K562 (cell line): Measurements from ENCODE around the gene AAK1. TPM values are rescaled to one million over a fixed set of nuclear protein-coding genes. Genes with fewer than 3 reads are reported as not detected.
"Not testable (repeated sequence)": the region's sequence is repeated elsewhere in the genome, so short reads cannot be mapped to it uniquely, and the experiment has no call there.

Experiments used
- ATAC-seq: fragments of 200-7000 bp; cut with Tn5 transposase; 3 replicates; pipeline ENCODE4 v1.9.1; 2020; ENCODE audit warnings: moderate library complexity
- BruUV-seq: library from RNA; stranded (reverse); fragments of 400-500 nt; replicated peaks from 2 replicates; lab custom pipeline; 2021; lab: Mats Ljungman, UMichigan
- CTCF ChIA-PET: fragments of 300-600 bp; formaldehyde crosslinking; extraction: SDS; loops from one replicate; lab custom pipeline; 2021; ENCODE audit warnings: low intra/inter-chr PET ratio; lab: Yijun Ruan, JAX
- POLR2A ChIA-PET: fragments of 300-600, 350-650 bp; sonication (Branson Sonifier 250); formaldehyde crosslinking; extraction: SDS; loops from one replicate; lab custom pipeline; 2021; ENCODE audit warnings: antibody characterized with exemption, inconsistent platforms; lab: Yijun Ruan, JAX
- DNase-seq, 4 experiments: peaks; one replicate each; pipeline versions ENCODE4 v3.0.0 to v3.0.0-alpha.2; 2011 to 2018; ENCODE audit warnings: low spot score in 3 of 4, mixed read lengths in 3 of 4; ENCODE audit errors: extremely low read depth in 1 of 4
- FAIRE-seq: peaks from 2 replicates; lab custom pipeline; 2011; peaks lifted over from hg19 to GRCh38; lab: Jason Lieb, UNC
- H2AFZ ChIP-seq: 2 replicates; pipeline ENCODE4 v1.6.0; 2011; ENCODE audit warnings: low read depth, low read length, control low read depth, inconsistent platforms
- H3K27ac ChIP-seq: fragments of 200-600 bp; 3 replicates; pipeline ENCODE4 v1.8.0; 2011; ENCODE audit warnings: low read depth, mild to moderate bottlenecking, control low read depth, inconsistent platforms, low read length, moderate library complexity, mixed read lengths; ENCODE audit errors: extremely low read depth
- H3K27me3 ChIP-seq, 2 experiments: fragments of 300-600 bp in 1 of 2; 2 replicates in 1 of 2; 3 replicates in 1 of 2; pipeline versions ENCODE4 v1.6.0 to v1.8.0; 2011; ENCODE audit warnings: inconsistent platforms in 2 of 2, low read length in 2 of 2, mild to moderate bottlenecking in 1 of 2, mixed read lengths in 1 of 2, moderate library complexity in 1 of 2; ENCODE audit not compliant: control insufficient read depth in 2 of 2, insufficient read depth in 2 of 2
- H3K36me3 ChIP-seq: fragments of 300-600 bp; 3 replicates; pipeline ENCODE4 v1.8.0; 2011; ENCODE audit warnings: mild to moderate bottlenecking, low read length, inconsistent platforms; ENCODE audit not compliant: control insufficient read depth, insufficient read depth
- H3K4me1 ChIP-seq, 2 experiments: fragments of 200-600 bp in 1 of 2; replicated peaks in 1 of 2; 2 replicates in 1 of 2; 3 replicates in 1 of 2; pipeline versions ENCODE4 v1.5.1 to v1.8.0; 2011; ENCODE audit warnings: inconsistent platforms in 2 of 2, low read length in 2 of 2, mild to moderate bottlenecking in 1 of 2, mixed read lengths in 1 of 2, moderate library complexity in 1 of 2; ENCODE audit not compliant: control insufficient read depth in 2 of 2, insufficient read depth in 2 of 2
- H3K4me2 ChIP-seq: 2 replicates; pipeline ENCODE4 v1.6.1; 2011; ENCODE audit warnings: low read length, control low read depth, inconsistent platforms, mixed read lengths; ENCODE audit not compliant: insufficient read depth
- H3K4me3 ChIP-seq: fragments of 200-600 bp; sonication (generic), shearing (Covaris generic); 2 replicates; pipeline ENCODE4 v1.5.1; 2016; ENCODE audit warnings: control low read depth, inconsistent platforms
- H3K79me2 ChIP-seq: fragments of 200-600 bp; 3 replicates; pipeline ENCODE4 v1.8.0; 2011; ENCODE audit warnings: low read length, inconsistent platforms; ENCODE audit not compliant: control insufficient read depth, insufficient read depth
- H3K9ac ChIP-seq, 2 experiments: 2 replicates each; pipeline versions ENCODE4 v1.6.0 to v1.6.1; 2011; ENCODE audit warnings: low read depth in 2 of 2, low read length in 2 of 2, control low read depth in 1 of 2, inconsistent platforms in 1 of 2, mild to moderate bottlenecking in 1 of 2, mixed read lengths in 1 of 2; ENCODE audit not compliant: insufficient read depth in 1 of 2
- H3K9me1 ChIP-seq: one replicate; pipeline ENCODE4 v1.6.0; 2011; ENCODE audit warnings: inconsistent platforms, mild to moderate bottlenecking, low read length, moderate library complexity; ENCODE audit not compliant: control insufficient read depth, insufficient read depth
- H3K9me3 ChIP-seq: replicated peaks from 2 replicates; pipeline ENCODE4 v1.5.1; 2011; ENCODE audit warnings: low read depth, low read length, inconsistent platforms; ENCODE audit not compliant: control insufficient read depth, insufficient read depth
- H4K20me1 ChIP-seq: replicated peaks from 2 replicates; pipeline ENCODE4 v1.6.1; 2011; ENCODE audit warnings: low read length, inconsistent platforms, mixed read lengths; ENCODE audit not compliant: control insufficient read depth, insufficient read depth
- CEBPB ChIP-seq: fragments of 450-650 bp; IDR thresholded peaks from 2 replicates; pipeline ENCODE4 v1.6.1; 2016; ENCODE audit warnings: missing genetic modification characterization, missing compliant biosample characterization
- NFE2L1 ChIP-seq: fragments of 450-650 bp; IDR thresholded peaks from 2 replicates; pipeline ENCODE4 v1.6.1; 2016; ENCODE audit warnings: missing genetic modification characterization, low read depth, mild to moderate bottlenecking, missing compliant biosample characterization, moderate library complexity, borderline replicate concordance
- PHTF2 ChIP-seq: fragments of 250-450 bp; sonication (Bioruptor Pico); IDR thresholded peaks from 2 replicates; pipeline ENCODE4 v1.5.0; 2021; ENCODE audit warnings: mild to moderate bottlenecking
- PTRF ChIP-seq: fragments of 450-650 bp; IDR thresholded peaks from 2 replicates; pipeline ENCODE4 v1.6.1; 2016; ENCODE audit warnings: mild to moderate bottlenecking, missing genetic modification characterization, missing compliant biosample characterization
- WGBS: fragments of 100-300 bp; shearing (Covaris generic); methylation state at CpG from one replicate; pipeline ENCODE4 v1.1.6; 2016; ENCODE audit warnings: low coverage, mixed read lengths; ENCODE audit not compliant: insufficient coverage; ENCODE audit errors: missing lambda C conversion rate; 5-methylcytosine and 5-hydroxymethylcytosine counted together
- in situ Hi-C: fragments of 300-500 bp; cut with MboI; formaldehyde crosslinking; loops from 4 replicates; pipeline ENCODE4 v1.15.0; 2018; ENCODE audit warnings: inconsistent platforms, mixed read lengths
- intact Hi-C: fragments of 100-400 bp; cut with micrococcal nuclease; formaldehyde crosslinking; loops from 2 replicates; pipeline ENCODE4 v1.14.2; 2022
- polyA plus RNA-seq, 8 experiments: library from polyadenylated mRNA; depleted of rRNA in 4 of 8; stranded (reverse) in 5 of 8; unstranded in 3 of 8; fragments of >200 nt; fragmentation: Nextera tagmentation in 2 of 8; fragmentation: Illumina TruSeq in 1 of 8; extraction: Ambion mirVana in 2 of 8; extraction: Trizol in 1 of 8; gene quantifications; 2 replicates each; pipeline versions ENCODE4 v1.2.1 to v1.2.3, GENCODE V29; 2011 to 2014; ENCODE audit warnings: inconsistent platforms in 1 of 8, missing spikeins in 1 of 8
- total RNA-seq, 7 experiments: library from RNA; depleted of rRNA in 6 of 7; stranded (reverse); fragments of >200 nt in 6 of 7; fragmentation: Illumina TruSeq in 2 of 7; extraction: Trizol in 2 of 7; gene quantifications; 2 replicates each; pipeline versions ENCODE4 v1.2.1 to v1.2.3, GENCODE V29; 2011 to 2021; ENCODE audit warnings: low replicate concordance in 1 of 7

AAK1 gene
- total and polyA plus RNA-seq, 9 of the 15 experiments (the other 6 are each of a cell fraction or from before 2014, with no cell fraction given), result 0.89 to 17.1 (median 6.0) TPM

- H3K9me1 ChIP-seq, H3K4me3 ChIP-seq, H3K27ac ChIP-seq, H2AFZ ChIP-seq, H3K27me3 ChIP-seq, H3K4me2 ChIP-seq, intact Hi-C loops, FAIRE-seq, DNase-seq, H3K9me3 ChIP-seq, POLR2A ChIA-PET, CTCF ChIA-PET, H3K36me3 ChIP-seq, ATAC-seq, BruUV-seq, H4K20me1 ChIP-seq, in situ Hi-C loops, H3K9ac ChIP-seq, H3K4me1 ChIP-seq, H3K79me2 ChIP-seq: not testable (repeated sequence)
- 96% methylated on average over 10 of the region's 13 CpGs for WGBS
- TF ChIP-seq CEBPB (tag), result 0 out of 2 replicates have a peak, but pooled peaks have one; percentile 7
Measured at GRCh38 chr2:69575371-69575770, 68.2 kb downstream of the AAK1 start.

DNA sequence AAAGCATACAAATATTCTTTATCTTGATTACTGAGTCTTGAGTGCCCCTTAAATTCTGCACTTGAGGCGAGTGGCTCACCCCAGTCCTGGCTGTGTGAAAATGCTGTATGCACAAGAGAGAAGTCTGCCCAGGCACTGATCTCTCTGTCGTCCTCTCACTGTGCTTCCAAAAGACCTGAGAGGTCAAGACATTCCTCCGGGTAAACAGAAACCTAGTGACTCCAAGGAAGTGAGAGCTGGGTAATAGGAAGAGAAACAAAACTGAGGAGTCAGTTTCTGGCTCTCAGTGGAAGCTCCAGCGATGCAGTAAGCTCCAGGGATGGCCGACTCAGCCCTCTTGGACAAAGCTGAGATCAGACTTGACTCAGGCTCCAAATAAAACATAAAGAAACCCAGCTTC is 70.9 kb downstream of the AAK1 start:
- ChIA-PET CTCF (no interaction called here), POLR2A (interaction anchor here (0.6 to 1.9 kb wide), 3 partner anchors 9 to 257 kb away, joined by 3 to 8 read pairs (median 6); partner anchors contain the start of gene GMCL1)
- H3K4me3 ChIP-seq, result no peak overlapping the region
- no peaks in the 10 kb centered on the region; a peak in 1 of 5 replicates for H3K4me1 ChIP-seq
- H3K79me2 ChIP-seq, result no peaks in the 10 kb centered on the region
- no peaks in the 10 kb centered on the region for H4K20me1 ChIP-seq
- H3K9me3 ChIP-seq, result no peaks in the 10 kb centered on the region
- no peak for DNase-seq
- H3K27ac ChIP-seq, result no peak overlapping the region
- no peaks in the 10 kb centered on the region for H3K36me3 ChIP-seq
- intact Hi-C loops, result no loop called here
- no peak for ATAC-seq
- FAIRE-seq, result no peak
- TF ChIP-seq NFE2L1 (tag), result no peak
- TF ChIP-seq PHTF2, result no peak
- TF ChIP-seq PTRF (tag), result no peak
- TF ChIP-seq, all 486 proteins: peak for 0
- 58% methylated on average over 5 of the region's 5 CpGs for WGBS
- Histone ChIP-seq H3K9me1 (peaks cover 4% of the 10 kb centered on the region), H3K4me2 (no peak overlapping the region), H3K9ac (no peak overlapping the region), H3K27me3 (no peaks in the 10 kb centered on the region), H2AFZ (peak overlapping the region; percentile 11; the same call in 1 of the 2 replicates)
- no TSS peak for BruUV-seq
- in situ Hi-C loops, result no loop called here
